ENCODE results near the gene AP1M2. TPM values are rescaled to one million over a fixed set of nuclear protein-coding genes. Genes with fewer than 3 reads are reported as not detected.
A peak's percentile ranks its signal among the peaks of the same experiment; 100 is the strongest.

Gene AP1M2
- total RNA-seq, 1 donor from 2014 or later: 4.5 TPM

GRCh38 chr19:10603873-10604459, 16.9 kb upstream of the AP1M2 start:
- Mint-ChIP-seq H3K27ac (ENCODE audit: unreplicated experiment) (peak overlapping the region; percentile 66), H3K4me1 (ENCODE audit: low read depth, unreplicated experiment) (peaks cover 9% of the 10 kb centered on the region), H3K36me3 (ENCODE audit: low read depth, unreplicated experiment) (no peaks in the 10 kb centered on the region), H3K4me3 (ENCODE audit: unreplicated experiment) (peak overlapping the region; percentile 87), H3K9me3 (ENCODE audit: unreplicated experiment) (no peaks in the 10 kb centered on the region), H3K27me3 (ENCODE audit: low read depth, unreplicated experiment) (peaks cover 5% of the 10 kb centered on the region)
- TF ChIP-seq EZH2 (IDR thresholded peaks at IDR 0.05; ENCODE audit: insufficient read depth, low read length) (no peak), CTCF (IDR thresholded peaks at IDR 0.05; ENCODE audit: insufficient read depth, low read depth, low read length) (no peak)
- Histone ChIP-seq H3K4me1 (ENCODE audit: insufficient read depth, low read length) (peaks cover 19% of the 10 kb centered on the region), H3K9ac (ENCODE audit: low read length) (peak overlapping the region; percentile 95), H3K9me3 (ENCODE audit: insufficient read depth, low read depth, low read length) (no peaks in the 10 kb centered on the region), H3K27me3 (ENCODE audit: insufficient read depth, low read length) (peaks cover 5% of the 10 kb centered on the region), H3K36me3 (ENCODE audit: insufficient read depth, low read length) (no peaks in the 10 kb centered on the region), H2AFZ (ENCODE audit: low read depth, low read length) (no peak overlapping the region), H3K79me2 (ENCODE audit: insufficient read depth, low read length) (peaks cover 37% of the 10 kb centered on the region), H3K27ac (ENCODE audit: low read depth, low read length) (no peak overlapping the region), H3K4me2 (ENCODE audit: low read length) (peak overlapping the region; percentile 99), H4K20me1 (ENCODE audit: insufficient read depth, low read length) (peaks cover 10% of the 10 kb centered on the region), H3K4me3 (ENCODE audit: insufficient read depth, low read depth, low read length) (no peak overlapping the region)
- no peak for FAIRE-seq
- no peak for DNase-seq (ENCODE audit: low read depth)

- peak overlapping the region; percentile 72 for H3K27ac ChIP-seq (ENCODE audit: low read depth, low read length)
- H3K4me1 ChIP-seq (ENCODE audit: insufficient read depth, low read length): peaks cover 19% of the 10 kb centered on the region
- H3K9me3 Mint-ChIP-seq (ENCODE audit: unreplicated experiment): no peaks in the 10 kb centered on the region
- peaks cover 37% of the 10 kb centered on the region for H3K79me2 ChIP-seq (ENCODE audit: insufficient read depth, low read length)
- H3K36me3 Mint-ChIP-seq (ENCODE audit: low read depth, unreplicated experiment): no peaks in the 10 kb centered on the region
- no peak for TF ChIP-seq CTCF (IDR thresholded peaks at IDR 0.05; ENCODE audit: insufficient read depth, low read depth, low read length)
- TF ChIP-seq EZH2 (IDR thresholded peaks at IDR 0.05; ENCODE audit: insufficient read depth, low read length): no peak
- peaks cover 5% of the 10 kb centered on the region for H3K27me3 ChIP-seq (ENCODE audit: insufficient read depth, low read length)
- no peak for FAIRE-seq
- H3K9ac ChIP-seq (ENCODE audit: low read length): peak overlapping the region; percentile 95
- DNase-seq (ENCODE audit: low read depth): no peak
- peak overlapping the region; percentile 66 for H3K27ac Mint-ChIP-seq (ENCODE audit: unreplicated experiment)
- H3K4me1 Mint-ChIP-seq (ENCODE audit: low read depth, unreplicated experiment): peaks cover 9% of the 10 kb centered on the region
- no peaks in the 10 kb centered on the region for H3K36me3 ChIP-seq (ENCODE audit: insufficient read depth, low read length)
- H2AFZ ChIP-seq (ENCODE audit: low read depth, low read length): peak overlapping the region; percentile 93
- peaks cover 9% of the 10 kb centered on the region for H3K27me3 Mint-ChIP-seq (ENCODE audit: low read depth, unreplicated experiment)
- peak overlapping the region; percentile 89 for H3K4me3 ChIP-seq (ENCODE audit: insufficient read depth, low read depth, low read length)
- H3K4me3 Mint-ChIP-seq (ENCODE audit: unreplicated experiment): peak overlapping the region; percentile 87
- peak overlapping the region; percentile 99 for H3K4me2 ChIP-seq (ENCODE audit: low read length)
- no peaks in the 10 kb centered on the region for H3K9me3 ChIP-seq (ENCODE audit: insufficient read depth, low read depth, low read length)
- peaks cover 10% of the 10 kb centered on the region for H4K20me1 ChIP-seq (ENCODE audit: insufficient read depth, low read length)
These were observed 16.2 kb upstream of the AP1M2 start for GRCh38 chr19:10603084-10603872.
